ENCODE measurements around the gene PIAS2. TPM values are rescaled to one million over a fixed set of nuclear protein-coding genes. Genes with fewer than 3 reads are reported as not detected.

The PIAS2 gene
- 10 to 100 TPM; 25.1 to 40.8 (median 29.2) TPM for total RNA-seq

- TF ChIP-seq CTCF (IDR thresholded peaks at IDR 0.05; ENCODE audit: low read depth) = no peak
These were observed at the start of gene PIAS2, which contains the start of gene KATNAL2 for GRCh38 chr18:46917108-46917802. PIAS2 (minus strand) TSS chr18:46917507; CDS start chr18:46917345, 162 bp downstream. KATNAL2 (plus strand) TSS chr18:46917602; CDS start chr18:46946873, 29,271 bp downstream.

- TF ChIP-seq CTCF (IDR thresholded peaks at IDR 0.05; ENCODE audit: low read depth) = no peak
These were observed 40.9 kb upstream of the PIAS2 start for GRCh38 chr18:46958209-46958608.

- TF ChIP-seq CTCF (IDR thresholded peaks at IDR 0.05; ENCODE audit: low read depth) = no peak
These were observed 35.9 kb upstream of the PIAS2 start for GRCh38 chr18:46953195-46953594.

- no peak for TF ChIP-seq CTCF (IDR thresholded peaks at IDR 0.05; ENCODE audit: low read depth)
These were observed 32.9 kb upstream of the PIAS2 start for GRCh38 chr18:46950064-46950656.

- no peak for TF ChIP-seq CTCF (IDR thresholded peaks at IDR 0.05; ENCODE audit: low read depth)
These were observed 29.5 kb upstream of the PIAS2 start for GRCh38 chr18:46946656-46947282.

- no peak for TF ChIP-seq CTCF (IDR thresholded peaks at IDR 0.05; ENCODE audit: low read depth)
These were observed 25.3 kb upstream of the PIAS2 start for GRCh38 chr18:46942646-46943045.

- TF ChIP-seq CTCF (IDR thresholded peaks at IDR 0.05; ENCODE audit: low read depth) = no peak
These were observed 22.8 kb upstream of the PIAS2 start for GRCh38 chr18:46939998-46940571.

Data from subcutaneous adipose tissue (tissue), 4 donors.